HEK293T (cell line): ENCODE measurements around the gene B9D2.

Source experiments
- ELF4 ChIP-seq: fragments of 450-650 bp; IDR thresholded peaks from 2 replicates; pipeline ENCODE4 v1.6.1; 2017; ENCODE audit warnings: antibody characterized with exemption
- SP1 ChIP-seq: fragments of 450-650 bp; IDR thresholded peaks from 2 replicates; pipeline ENCODE4 v1.6.1; 2017
- SUZ12 ChIP-seq: fragments of 450-650 bp; IDR thresholded peaks from 2 replicates; pipeline ENCODE4 v1.6.1; 2016; ENCODE audit warnings: mild to moderate bottlenecking
- TARDBP ChIP-seq: fragments of 450-650 bp; IDR thresholded peaks from 2 replicates; pipeline ENCODE4 v1.6.1; 2016
- TF ChIP-seq, protein P1 (sequence below): fragments of 450-650 bp; IDR thresholded peaks from 2 replicates; pipeline ENCODE4 v1.6.1; 2016

DNA sequence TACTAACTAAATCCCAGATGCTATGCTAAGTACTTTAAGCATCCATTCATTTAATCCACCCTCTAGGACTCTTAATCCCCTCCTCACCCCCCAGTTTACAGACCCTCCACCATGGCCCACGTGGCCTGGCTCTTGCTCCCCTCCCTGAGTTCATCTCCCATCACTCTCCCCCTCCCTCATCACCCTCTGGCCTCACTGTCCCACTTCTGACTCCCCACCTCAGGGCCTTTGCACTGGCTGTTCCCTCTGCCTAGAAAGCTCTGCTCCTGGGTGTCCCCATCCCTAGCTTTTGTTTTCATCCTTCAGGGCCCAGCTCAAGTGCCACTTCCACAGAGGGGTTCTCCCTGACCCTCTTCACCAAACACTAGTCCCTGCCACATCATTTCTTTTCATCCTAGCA is 4.2 kb downstream of the B9D2 start:
- TF ChIP-seq ELF4 (no peak), SUZ12 (no peak), SP1 (no peak), TARDBP (no peak)
- TF ChIP-seq, protein P1, sequence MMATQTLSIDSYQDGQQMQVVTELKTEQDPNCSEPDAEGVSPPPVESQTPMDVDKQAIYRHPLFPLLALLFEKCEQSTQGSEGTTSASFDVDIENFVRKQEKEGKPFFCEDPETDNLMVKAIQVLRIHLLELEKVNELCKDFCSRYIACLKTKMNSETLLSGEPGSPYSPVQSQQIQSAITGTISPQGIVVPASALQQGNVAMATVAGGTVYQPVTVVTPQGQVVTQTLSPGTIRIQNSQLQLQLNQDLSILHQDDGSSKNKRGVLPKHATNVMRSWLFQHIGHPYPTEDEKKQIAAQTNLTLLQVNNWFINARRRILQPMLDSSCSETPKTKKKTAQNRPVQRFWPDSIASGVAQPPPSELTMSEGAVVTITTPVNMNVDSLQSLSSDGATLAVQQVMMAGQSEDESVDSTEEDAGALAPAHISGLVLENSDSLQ = no peak
